Measurements from ENCODE around the gene CDH1.
"Not testable (repeated sequence)": the region's sequence is repeated elsewhere in the genome, so short reads cannot be mapped to it uniquely, and the experiment has no call there.

CDH1 gene

GRCh38 chr16:68787419-68787807 is 50.3 kb downstream of the CDH1 start:
- DNase-seq (ENCODE audit: low read depth in 2 of 2, low spot score in 1 of 2) = not testable (repeated sequence)

GRCh38 chr16:68790130-68790761 is 53.2 kb downstream of the CDH1 start:
- no peak for DNase-seq (ENCODE audit: low read depth in 2 of 2, low spot score in 1 of 2)

- no peak for DNase-seq (ENCODE audit: low read depth in 2 of 2, low spot score in 1 of 2)
Observed at GRCh38 chr16:68790944-68791343, 53.9 kb downstream of the CDH1 start.

- DNase-seq (ENCODE audit: low read depth in 2 of 2, low spot score in 1 of 2) = no peak
Observed at GRCh38 chr16:68792465-68793324, 55.6 kb downstream of the CDH1 start.

- no peak for DNase-seq (ENCODE audit: low read depth in 2 of 2, low spot score in 1 of 2)
Observed at GRCh38 chr16:68793401-68793857, 56.3 kb downstream of the CDH1 start.

GRCh38 chr16:68798398-68798797 is 61.3 kb downstream of the CDH1 start:
- DNase-seq (ENCODE audit: low read depth in 2 of 2, low spot score in 1 of 2) = no peak

GRCh38 chr16:68800257-68800875 is 63.3 kb downstream of the CDH1 start:
- no peak for DNase-seq (ENCODE audit: low read depth in 2 of 2, low spot score in 1 of 2)

GRCh38 chr16:68802190-68802589 is 65.1 kb downstream of the CDH1 start:
- DNase-seq (ENCODE audit: low read depth in 2 of 2, low spot score in 1 of 2) = no peak

- no peak for DNase-seq (ENCODE audit: low read depth in 2 of 2, low spot score in 1 of 2)
Observed at GRCh38 chr16:68806422-68806821, 69.3 kb downstream of the CDH1 start.

GRCh38 chr16:68806981-68807380 is 69.9 kb downstream of the CDH1 start:
- no peak for DNase-seq (ENCODE audit: low read depth in 2 of 2, low spot score in 1 of 2)

GRCh38 chr16:68814516-68814915 is 77.4 kb downstream of the CDH1 start:
- no peak for DNase-seq (ENCODE audit: low read depth in 2 of 2, low spot score in 1 of 2)

GRCh38 chr16:68823401-68824135 is 86.5 kb downstream of the CDH1 start:
- no peak for DNase-seq (ENCODE audit: low read depth in 2 of 2, low spot score in 1 of 2)

GRCh38 chr16:68825427-68825826 is 88.3 kb downstream of the CDH1 start:
- DNase-seq (ENCODE audit: low read depth in 2 of 2, low spot score in 1 of 2) = no peak

- no peak for DNase-seq (ENCODE audit: low read depth in 2 of 2, low spot score in 1 of 2)
Observed at GRCh38 chr16:68826652-68827051, 89.6 kb downstream of the CDH1 start.

- no peak for DNase-seq (ENCODE audit: low read depth in 2 of 2, low spot score in 1 of 2)
Observed at GRCh38 chr16:68833251-68833650, 96.2 kb downstream of the CDH1 start.

GRCh38 chr16:68834550-68834949 is 97.5 kb downstream of the CDH1 start:
- no peak for DNase-seq (ENCODE audit: low read depth in 2 of 2, low spot score in 1 of 2)

GRCh38 chr16:68835970-68836369 is 98.9 kb downstream of the CDH1 start:
- DNase-seq (ENCODE audit: low read depth in 2 of 2, low spot score in 1 of 2) = no peak

GRCh38 chr16:68839831-68840230 is 102.7 kb downstream of the CDH1 start:
- DNase-seq (ENCODE audit: low read depth in 2 of 2, low spot score in 1 of 2) = no peak

GRCh38 chr16:68842964-68843481 is 105.9 kb downstream of the CDH1 start:
- not testable (repeated sequence) for DNase-seq (ENCODE audit: low read depth in 2 of 2, low spot score in 1 of 2)

GRCh38 chr16:68843482-68844210 is 106.6 kb downstream of the CDH1 start, which contains the start of gene TANGO6:
TSS of gene TANGO6 (plus strand) at chr16:68843531. CDS start at chr16:68843618, 87 bp downstream.
- DNase-seq (ENCODE audit: low read depth in 2 of 2, low spot score in 1 of 2) = peak; percentile 87 to 90

Data from stimulated activated CD8-positive, alpha-beta memory T cell treated with anti-CD3 and anti-CD28 coated beads, Interleukin-4, amount 100 ng/mL, for 4 hours (primary cell).